IPS DF 6.9 (cell line): ENCODE results near the gene BORCS5.

Source experiments
- DNase-seq: peaks from one replicate; pipeline ENCODE4 v3.0.0-alpha.2; 2013; ENCODE audit warnings: low read depth, low spot score
- H3K27ac ChIP-seq: one replicate; pipeline ENCODE4 v1.5.1; 2013; ENCODE audit warnings: low read length, control low read depth
- H3K27me3 ChIP-seq: 2 replicates; pipeline ENCODE4 v1.6.1; 2013; ENCODE audit warnings: mild to moderate bottlenecking, low read length; ENCODE audit not compliant: control insufficient read depth, insufficient read depth
- H3K36me3 ChIP-seq: 2 replicates; pipeline ENCODE4 v1.6.1; 2013; ENCODE audit warnings: low read length; ENCODE audit not compliant: control insufficient read depth, insufficient read depth
- H3K4me1 ChIP-seq: 2 replicates; pipeline ENCODE4 v1.6.1; 2013; ENCODE audit warnings: low read length; ENCODE audit not compliant: control insufficient read depth, insufficient read depth
- H3K4me3 ChIP-seq: 2 replicates; pipeline ENCODE4 v1.5.1; 2013; ENCODE audit warnings: mild to moderate bottlenecking, low read length
- H3K9me3 ChIP-seq: 2 replicates; pipeline ENCODE4 v1.6.1; 2013; ENCODE audit warnings: low read length, inconsistent platforms; ENCODE audit not compliant: control insufficient read depth, insufficient read depth
- WGBS: extraction: QIAGEN DNeasy Blood & Tissue Kit; methylation state at CpG from one replicate; pipeline ENCODE4 v1.1.7; 2013; ENCODE audit warnings: mixed read lengths, missing lambda C conversion rate; ENCODE audit not compliant: insufficient read length, insufficient coverage; 5-methylcytosine and 5-hydroxymethylcytosine counted together

The BORCS5 gene

GRCh38 chr12:12446786-12447185, 89.9 kb downstream of the BORCS5 start:
- no peaks in the 10 kb centered on the region for H3K36me3 ChIP-seq
- no peaks in the 10 kb centered on the region for H3K9me3 ChIP-seq
- H3K4me1 ChIP-seq: peaks cover 3% of the 10 kb centered on the region
- no peak overlapping the region for H3K27ac ChIP-seq
- no peak overlapping the region for H3K4me3 ChIP-seq
- no CpG with 5 or more reads among the region's 3 CpGs for WGBS
- DNase-seq: no peak
- no peaks in the 10 kb centered on the region for H3K27me3 ChIP-seq

GRCh38 chr12:12447236-12447635, 90.4 kb downstream of the BORCS5 start:
- Histone ChIP-seq H3K4me1 (peaks cover 3% of the 10 kb centered on the region), H3K9me3 (no peaks in the 10 kb centered on the region), H3K27ac (no peak overlapping the region), H3K4me3 (no peak overlapping the region), H3K27me3 (no peaks in the 10 kb centered on the region), H3K36me3 (no peaks in the 10 kb centered on the region)
- WGBS: no CpG with 5 or more reads among the region's 8 CpGs
- DNase-seq: no peak

- no peaks in the 10 kb centered on the region for H3K9me3 ChIP-seq
- no CpG with 5 or more reads among the region's 10 CpGs for WGBS
- no peak for DNase-seq
- no peak overlapping the region for H3K4me3 ChIP-seq
- no peaks in the 10 kb centered on the region for H3K27me3 ChIP-seq
- no peaks in the 10 kb centered on the region for H3K36me3 ChIP-seq
- H3K4me1 ChIP-seq: peaks cover 3% of the 10 kb centered on the region
- H3K27ac ChIP-seq: no peak overlapping the region
Measured at GRCh38 chr12:12447837-12448236, 91.0 kb downstream of the BORCS5 start.

- no peaks in the 10 kb centered on the region for H3K9me3 ChIP-seq
- H3K27me3 ChIP-seq: no peaks in the 10 kb centered on the region
- no peak overlapping the region for H3K4me3 ChIP-seq
- H3K27ac ChIP-seq: no peak overlapping the region
- H3K4me1 ChIP-seq: peaks cover 3% of the 10 kb centered on the region
- H3K36me3 ChIP-seq: no peaks in the 10 kb centered on the region
- no peak for DNase-seq
- WGBS: no CpG with 5 or more reads among the region's 13 CpGs
Measured at GRCh38 chr12:12449533-12450025, 92.7 kb downstream of the BORCS5 start.

- H3K27me3 ChIP-seq: no peaks in the 10 kb centered on the region
- no peak overlapping the region for H3K27ac ChIP-seq
- no peak overlapping the region for H3K4me3 ChIP-seq
- no peak for DNase-seq
- no CpG with 5 or more reads among the region's 2 CpGs for WGBS
- H3K9me3 ChIP-seq: no peaks in the 10 kb centered on the region
- no peaks in the 10 kb centered on the region for H3K36me3 ChIP-seq
- peaks cover 3% of the 10 kb centered on the region for H3K4me1 ChIP-seq
Measured at GRCh38 chr12:12450043-12450471, 93.2 kb downstream of the BORCS5 start.

GRCh38 chr12:12451098-12451497, 94.2 kb downstream of the BORCS5 start:
- Histone ChIP-seq H3K36me3 (no peaks in the 10 kb centered on the region), H3K4me1 (peaks cover 3% of the 10 kb centered on the region), H3K4me3 (no peak overlapping the region), H3K27me3 (no peaks in the 10 kb centered on the region), H3K9me3 (no peaks in the 10 kb centered on the region), H3K27ac (no peak overlapping the region)
- no CpG with 5 or more reads among the region's 4 CpGs for WGBS
- DNase-seq: no peak

GRCh38 chr12:12452326-12452902, 95.5 kb downstream of the BORCS5 start:
- Histone ChIP-seq H3K9me3 (no peaks in the 10 kb centered on the region), H3K36me3 (no peaks in the 10 kb centered on the region), H3K27me3 (no peaks in the 10 kb centered on the region), H3K4me1 (peaks cover 3% of the 10 kb centered on the region), H3K4me3 (no peak overlapping the region), H3K27ac (no peak overlapping the region)
- whole genome bisulfite sequencing: no CpG with 5 or more reads among the region's 21 CpGs
- no peak for DNase-seq

- Histone ChIP-seq H3K36me3 (no peaks in the 10 kb centered on the region), H3K27ac (no peak overlapping the region), H3K9me3 (no peaks in the 10 kb centered on the region), H3K4me1 (peaks cover 3% of the 10 kb centered on the region), H3K27me3 (no peaks in the 10 kb centered on the region), H3K4me3 (no peak overlapping the region)
- no CpG with 5 or more reads among the region's 1 CpG for WGBS
- DNase-seq: no peak
Measured at GRCh38 chr12:12453635-12454034, 96.8 kb downstream of the BORCS5 start.

- no peak for DNase-seq
- H3K36me3 ChIP-seq: no peaks in the 10 kb centered on the region
- no peaks in the 10 kb centered on the region for H3K27me3 ChIP-seq
- H3K27ac ChIP-seq: no peak overlapping the region
- H3K4me3 ChIP-seq: no peak overlapping the region
- H3K4me1 ChIP-seq: no peaks in the 10 kb centered on the region; the same call in 1 of the 2 replicates
- no peaks in the 10 kb centered on the region for H3K9me3 ChIP-seq
Measured at GRCh38 chr12:12454315-12454714, 97.4 kb downstream of the BORCS5 start.

- H3K4me1 ChIP-seq: no peaks in the 10 kb centered on the region; the same call in 1 of the 2 replicates
- WGBS: no CpG with 5 or more reads among the region's 5 CpGs
- DNase-seq: no peak
- no peaks in the 10 kb centered on the region for H3K27me3 ChIP-seq
- H3K27ac ChIP-seq: no peak overlapping the region
- no peak overlapping the region for H3K4me3 ChIP-seq
- no peaks in the 10 kb centered on the region for H3K36me3 ChIP-seq
- no peaks in the 10 kb centered on the region for H3K9me3 ChIP-seq
Measured at GRCh38 chr12:12456637-12457036, 99.8 kb downstream of the BORCS5 start.
